Osteoblast (primary cell): Measurements from ENCODE around the gene SMARCB1. TPM values are rescaled to one million over a fixed set of nuclear protein-coding genes. Genes with fewer than 3 reads are reported as not detected.
A peak's percentile ranks its signal among the peaks of the same experiment; 100 is the strongest.

Experiments used
- DNase-seq: peaks from one replicate; pipeline ENCODE4 v3.0.0; 2011; ENCODE audit warnings: low spot score, mixed read lengths; ENCODE audit not compliant: insufficient read length; ENCODE audit errors: missing footprints
- H2AFZ ChIP-seq: 2 replicates; pipeline ENCODE4 v1.6.0; 2011; ENCODE audit warnings: mild to moderate bottlenecking, low read length
- H3K27ac ChIP-seq: 2 replicates; pipeline ENCODE4 v1.5.1; 2011; ENCODE audit warnings: mild to moderate bottlenecking, low read depth, low read length, moderate library complexity
- H3K27me3 ChIP-seq: 2 replicates; pipeline ENCODE4 v1.6.0; 2012; ENCODE audit warnings: mild to moderate bottlenecking, control low read depth, inconsistent platforms, low read length, moderate library complexity; ENCODE audit not compliant: insufficient read depth
- H3K36me3 ChIP-seq: 2 replicates; pipeline ENCODE4 v1.5.1; 2011; ENCODE audit warnings: mild to moderate bottlenecking, low read length, control low read depth, moderate library complexity; ENCODE audit not compliant: insufficient read depth
- H3K4me1 ChIP-seq: 2 replicates; pipeline ENCODE4 v1.5.1; 2011; ENCODE audit warnings: mild to moderate bottlenecking, low read length, control low read depth, moderate library complexity; ENCODE audit not compliant: insufficient read depth
- H3K4me2 ChIP-seq: 2 replicates; pipeline ENCODE4 v1.6.0; 2011; ENCODE audit warnings: mild to moderate bottlenecking, low read length; ENCODE audit not compliant: insufficient read depth
- H3K4me3 ChIP-seq: fragments of 200-600 bp; sonication (generic); 3 replicates; pipeline ENCODE4 v1.5.1; 2012; ENCODE audit warnings: mild to moderate bottlenecking, low read length, inconsistent platforms; ENCODE audit not compliant: insufficient read depth
- H3K79me2 ChIP-seq: 2 replicates; pipeline ENCODE4 v1.6.0; 2012; ENCODE audit warnings: mild to moderate bottlenecking, low read length, control low read depth, inconsistent platforms; ENCODE audit not compliant: insufficient read depth
- H3K9me3 ChIP-seq: 2 replicates; pipeline ENCODE4 v1.5.1; 2011; ENCODE audit warnings: low read depth, low read length, control low read depth
- H4K20me1 ChIP-seq: 2 replicates; pipeline ENCODE4 v1.6.0; 2012; ENCODE audit warnings: mild to moderate bottlenecking, low read length, control low read depth; ENCODE audit not compliant: insufficient read depth
- total RNA-seq: library from RNA; depleted of rRNA; stranded (reverse); fragments of >200 nt; gene quantifications from 2 replicates; pipeline ENCODE4 v1.2.3, GENCODE V29; 2012
- TF ChIP-seq, protein P1 (sequence below): IDR thresholded peaks from 2 replicates; pipeline ENCODE4 v1.5.1; 2011; ENCODE audit warnings: mild to moderate bottlenecking, low read depth, low read length, moderate library complexity; ENCODE audit errors: extremely low read depth

The SMARCB1 gene
- total RNA-seq, 1 donor: 49.2 TPM

GRCh38 chr22:23820748-23821211, 34.0 kb downstream of the SMARCB1 start:
- H3K36me3 ChIP-seq: peaks cover 60% of the 10 kb centered on the region
- no peak overlapping the region for H3K4me3 ChIP-seq
- H3K27me3 ChIP-seq: no peaks in the 10 kb centered on the region
- peaks cover 22% of the 10 kb centered on the region for H3K4me1 ChIP-seq
- no peak for DNase-seq
- no peak overlapping the region for H3K4me2 ChIP-seq
- no peaks in the 10 kb centered on the region for H3K9me3 ChIP-seq
- TF ChIP-seq, protein P1, sequence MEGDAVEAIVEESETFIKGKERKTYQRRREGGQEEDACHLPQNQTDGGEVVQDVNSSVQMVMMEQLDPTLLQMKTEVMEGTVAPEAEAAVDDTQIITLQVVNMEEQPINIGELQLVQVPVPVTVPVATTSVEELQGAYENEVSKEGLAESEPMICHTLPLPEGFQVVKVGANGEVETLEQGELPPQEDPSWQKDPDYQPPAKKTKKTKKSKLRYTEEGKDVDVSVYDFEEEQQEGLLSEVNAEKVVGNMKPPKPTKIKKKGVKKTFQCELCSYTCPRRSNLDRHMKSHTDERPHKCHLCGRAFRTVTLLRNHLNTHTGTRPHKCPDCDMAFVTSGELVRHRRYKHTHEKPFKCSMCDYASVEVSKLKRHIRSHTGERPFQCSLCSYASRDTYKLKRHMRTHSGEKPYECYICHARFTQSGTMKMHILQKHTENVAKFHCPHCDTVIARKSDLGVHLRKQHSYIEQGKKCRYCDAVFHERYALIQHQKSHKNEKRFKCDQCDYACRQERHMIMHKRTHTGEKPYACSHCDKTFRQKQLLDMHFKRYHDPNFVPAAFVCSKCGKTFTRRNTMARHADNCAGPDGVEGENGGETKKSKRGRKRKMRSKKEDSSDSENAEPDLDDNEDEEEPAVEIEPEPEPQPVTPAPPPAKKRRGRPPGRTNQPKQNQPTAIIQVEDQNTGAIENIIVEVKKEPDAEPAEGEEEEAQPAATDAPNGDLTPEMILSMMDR: no peak
- H2AFZ ChIP-seq: no peak overlapping the region
- no peaks in the 10 kb centered on the region for H3K79me2 ChIP-seq
- peaks cover 6% of the 10 kb centered on the region for H4K20me1 ChIP-seq
- H3K27ac ChIP-seq: no peak overlapping the region

DNA sequence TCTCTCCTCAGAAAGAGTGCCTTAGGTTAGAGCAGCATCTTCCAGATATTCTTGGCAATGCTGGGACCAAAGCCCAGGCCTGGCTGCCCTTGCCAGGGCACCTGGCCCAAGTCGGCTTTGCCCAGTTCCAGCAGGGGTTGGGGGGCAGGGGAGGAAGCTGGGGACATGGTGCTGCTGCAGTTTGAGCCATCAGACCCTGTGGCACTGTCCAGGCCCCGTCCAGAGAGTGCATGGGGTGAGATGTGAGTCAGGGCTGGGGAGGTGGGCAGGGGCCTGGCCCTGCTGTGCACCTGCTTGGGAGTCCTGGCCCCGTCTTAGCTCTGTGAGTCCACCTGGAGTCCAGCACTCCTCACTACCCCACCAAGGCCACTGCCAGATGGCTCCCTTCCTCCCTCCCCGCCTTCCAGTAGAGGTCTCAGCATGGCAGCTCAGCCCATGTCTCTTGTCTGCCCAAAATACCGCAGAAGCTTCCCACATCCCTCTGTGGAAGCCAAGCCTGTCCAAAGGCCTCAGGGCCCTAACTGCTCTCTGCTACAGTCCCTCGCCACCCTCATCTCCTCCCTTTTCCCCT, 35.4 kb downstream of the SMARCB1 start:
- Histone ChIP-seq H3K36me3 (peaks cover 56% of the 10 kb centered on the region), H3K27me3 (no peaks in the 10 kb centered on the region), H4K20me1 (peaks cover 4% of the 10 kb centered on the region), H3K27ac (peak overlapping the region; percentile 90), H2AFZ (no peak overlapping the region), H3K4me1 (peaks cover 36% of the 10 kb centered on the region), H3K4me3 (no peak overlapping the region), H3K79me2 (peaks cover 4% of the 10 kb centered on the region), H3K9me3 (no peaks in the 10 kb centered on the region), H3K4me2 (no peak overlapping the region)
- no peak for DNase-seq
- TF ChIP-seq, protein P1: no peak

- DNase-seq: no peak
- Histone ChIP-seq H3K27ac (peak overlapping the region; percentile 90), H3K36me3 (peaks cover 54% of the 10 kb centered on the region), H3K4me3 (no peak overlapping the region), H4K20me1 (peaks cover 3% of the 10 kb centered on the region), H3K27me3 (no peaks in the 10 kb centered on the region), H3K79me2 (peaks cover 5% of the 10 kb centered on the region), H3K9me3 (no peaks in the 10 kb centered on the region), H3K4me2 (no peak overlapping the region), H2AFZ (no peak overlapping the region), H3K4me1 (peaks cover 37% of the 10 kb centered on the region)
- TF ChIP-seq, protein P1: no peak
These were observed 36.6 kb downstream of the SMARCB1 start for GRCh38 chr22:23823331-23823791.

DNA sequence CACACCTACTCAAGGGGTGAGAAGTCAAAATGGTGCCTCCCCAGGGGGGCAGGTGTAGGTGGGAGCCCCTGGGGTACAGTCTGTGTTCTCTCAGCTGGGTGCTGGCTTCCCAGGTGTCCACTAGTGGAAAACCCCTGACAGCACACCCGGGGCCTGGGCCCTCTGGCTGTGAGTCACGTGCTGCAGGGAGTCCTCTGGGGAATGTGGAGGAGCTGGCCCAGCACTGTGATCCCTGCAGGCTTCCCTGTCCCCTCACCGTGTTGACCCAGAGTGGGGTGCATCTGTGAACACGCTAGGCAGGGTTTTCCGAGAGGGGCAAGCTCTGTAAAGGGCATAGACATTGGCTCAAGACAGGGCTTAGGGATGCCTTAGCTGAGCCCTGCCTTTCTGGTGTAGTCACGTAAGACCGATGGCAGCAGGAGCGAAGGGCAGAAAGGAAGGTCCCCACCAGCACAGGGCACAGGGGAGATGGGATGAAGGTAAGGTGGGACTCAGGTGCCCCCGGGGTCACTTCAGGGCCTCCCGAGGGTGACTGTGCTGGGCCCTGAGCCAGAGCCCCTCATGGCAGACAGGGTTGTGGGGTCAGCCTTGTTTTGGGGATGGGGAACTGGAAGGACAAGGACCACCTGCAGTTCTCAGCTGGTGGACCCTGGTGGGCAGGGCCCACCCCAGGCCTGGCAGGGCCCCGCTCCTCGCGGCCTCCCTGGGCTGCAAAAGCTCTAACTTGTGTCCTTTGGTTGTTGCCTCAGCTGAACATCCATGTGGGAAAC, 37.9 kb downstream of the SMARCB1 start:
- Histone ChIP-seq H3K4me1 (peaks cover 39% of the 10 kb centered on the region), H3K79me2 (peaks cover 9% of the 10 kb centered on the region), H3K9me3 (no peaks in the 10 kb centered on the region), H3K27ac (peak overlapping the region; percentile 90), H2AFZ (no peak overlapping the region), H3K27me3 (no peaks in the 10 kb centered on the region), H3K4me3 (no peak overlapping the region), H3K4me2 (no peak overlapping the region), H3K36me3 (peaks cover 57% of the 10 kb centered on the region), H4K20me1 (peaks cover 5% of the 10 kb centered on the region)
- TF ChIP-seq, protein P1: no peak
- DNase-seq: no peak
